GM12878 (cell line): ENCODE data around the gene NKD1. TPM values are rescaled to one million over a fixed set of nuclear protein-coding genes. Genes with fewer than 3 reads are reported as not detected.

ENCODE experiments used
- ATAC-seq: fragments of 200-7000 bp; cut with Tn5 transposase; 3 replicates; pipeline ENCODE4 v1.9.1; 2020; ENCODE audit warnings: mild to moderate bottlenecking, moderate library complexity
- BruUV-seq: library from RNA; stranded (reverse); fragments of 400-500 nt; replicated peaks from 2 replicates; lab custom pipeline; 2021; lab: Mats Ljungman, UMichigan
- CTCF ChIA-PET: fragments of 300-600 bp; sonication (Branson Sonifier 250); formaldehyde crosslinking; extraction: SDS; loops from one replicate; lab custom pipeline; 2021; ENCODE audit warnings: inconsistent platforms; lab: Yijun Ruan, JAX
- POLR2A ChIA-PET: fragments of 350-600 bp; formaldehyde crosslinking; extraction: SDS; loops from one replicate; lab custom pipeline; 2021; ENCODE audit warnings: inconsistent platforms; lab: Charles Lee
- RAD21 ChIA-PET: fragments of 300-600 bp; sonication (Branson Sonifier 250); formaldehyde crosslinking; loops from one replicate; lab custom pipeline; 2023; ENCODE audit warnings: antibody characterized with exemption; ENCODE audit not compliant: unreplicated experiment; lab: Charles Lee
- SMC1A ChIA-PET: fragments of 300-600 bp; sonication (Branson Sonifier 250); formaldehyde crosslinking; loops from one replicate; lab custom pipeline; 2023; ENCODE audit not compliant: unreplicated experiment, uncharacterized antibody; lab: Charles Lee
- DNase-seq: peaks from one replicate; pipeline ENCODE4 v3.0.0-alpha.2; 2011; ENCODE audit warnings: low read depth, low spot score
- FAIRE-seq: peaks from 3 replicates; lab custom pipeline; 2011; peaks lifted over from hg19 to GRCh38; lab: Jason Lieb, UNC
- H2AFZ ChIP-seq: 2 replicates; pipeline ENCODE4 v1.6.0; 2011; ENCODE audit warnings: low read depth, low read length, control low read depth; ENCODE audit not compliant: control insufficient read depth
- H3K27ac ChIP-seq: 2 replicates; pipeline ENCODE4 v1.5.1; 2011; ENCODE audit warnings: control low read depth; ENCODE audit not compliant: control insufficient read depth, insufficient read depth
- H3K27me3 ChIP-seq, 2 experiments: replicated peaks in 1 of 2; 2 replicates each; pipeline versions ENCODE4 v1.6.0 to v1.6.1; 2011; ENCODE audit warnings: low read length in 1 of 2; ENCODE audit not compliant: control insufficient read depth in 2 of 2, insufficient read depth in 2 of 2
- H3K36me3 ChIP-seq, 2 experiments: 2 replicates each; pipeline ENCODE4 v1.5.1; 2011; ENCODE audit warnings: low read length in 1 of 2; ENCODE audit not compliant: control insufficient read depth in 2 of 2, insufficient read depth in 2 of 2
- H3K4me1 ChIP-seq: 2 replicates; pipeline ENCODE4 v1.6.1; 2011; ENCODE audit warnings: mild to moderate bottlenecking, low read length, moderate library complexity, mixed read lengths; ENCODE audit not compliant: control insufficient read depth, insufficient read depth
- H3K4me2 ChIP-seq: 2 replicates; pipeline ENCODE4 v1.6.0; 2011; ENCODE audit warnings: control low read depth; ENCODE audit not compliant: control insufficient read depth, insufficient read depth
- H3K4me3 ChIP-seq: fragments of 200-600 bp; sonication (generic); 2 replicates; pipeline ENCODE4 v1.5.1; 2016
- H3K79me2 ChIP-seq: 2 replicates; pipeline ENCODE4 v1.6.0; 2011; ENCODE audit warnings: low read length; ENCODE audit not compliant: control insufficient read depth, insufficient read depth
- H3K9ac ChIP-seq: 2 replicates; pipeline ENCODE4 v1.8.0; 2011; ENCODE audit warnings: low read length, control low read depth, mixed read lengths; ENCODE audit not compliant: control insufficient read depth, insufficient read depth
- H3K9me3 ChIP-seq: replicated peaks from 3 replicates; pipeline ENCODE4 v1.5.1; 2011; ENCODE audit warnings: mild to moderate bottlenecking, low read length; ENCODE audit not compliant: control insufficient read depth, insufficient read depth
- H4K20me1 ChIP-seq: 2 replicates; pipeline ENCODE4 v1.6.0; 2011; ENCODE audit not compliant: control insufficient read depth, insufficient read depth
- CBX5 ChIP-seq: sonication (generic); IDR thresholded peaks from 2 replicates; pipeline ENCODE4 v1.6.1; 2016; ENCODE audit warnings: low read depth, moderate library complexity, mild to moderate bottlenecking, inconsistent platforms
- EED ChIP-seq: sonication (generic); IDR thresholded peaks from 2 replicates; pipeline ENCODE4 v1.6.1; 2016; ENCODE audit warnings: antibody characterized with exemption, low read depth
- HDGF ChIP-seq: fragments of 450-650 bp; IDR thresholded peaks from 2 replicates; pipeline ENCODE4 v1.6.1; 2016; ENCODE audit warnings: antibody characterized with exemption
- MYB ChIP-seq: fragments of 150-350 bp; IDR thresholded peaks from 2 replicates; pipeline ENCODE4 v1.6.1; 2014; ENCODE audit warnings: mild to moderate bottlenecking, low read depth, low read length, borderline replicate concordance
- NFYA ChIP-seq: IDR thresholded peaks from 2 replicates; pipeline ENCODE4 v1.6.1; 2011; ENCODE audit warnings: low read depth, mild to moderate bottlenecking, low read length, improper control_type of control experiment, borderline replicate concordance
- POLR2AphosphoS2 ChIP-seq: IDR thresholded peaks from 2 replicates; pipeline ENCODE4 v1.6.1; 2011; ENCODE audit warnings: low read depth, mild to moderate bottlenecking, low read length, improper control_type of control experiment, moderate library complexity
- POU2F2 ChIP-seq: IDR thresholded peaks from 3 replicates; pipeline ENCODE4 v1.6.1; 2011; ENCODE audit warnings: low read depth, mild to moderate bottlenecking, low read length, borderline replicate concordance
- SIN3A ChIP-seq: IDR thresholded peaks from 2 replicates; pipeline ENCODE4 v1.6.1; 2012; ENCODE audit warnings: low read depth, low read length, improper control_type of control experiment
- SMC3 ChIP-seq: IDR thresholded peaks from 2 replicates; pipeline ENCODE4 v1.6.1; 2011; ENCODE audit warnings: low read length, improper control_type of control experiment, borderline replicate concordance
- USF2 ChIP-seq: IDR thresholded peaks from 2 replicates; pipeline ENCODE4 v1.6.1; 2011; ENCODE audit warnings: low read depth, low read length, improper control_type of control experiment, borderline replicate concordance
- ZBED1 ChIP-seq: IDR thresholded peaks from 2 replicates; pipeline ENCODE4 v1.6.1; 2016; ENCODE audit warnings: borderline replicate concordance
- ZBTB4 ChIP-seq: fragments of 450-650 bp; formaldehyde crosslinking; IDR thresholded peaks from 2 replicates; pipeline ENCODE4 v1.4.0; 2022; ENCODE audit warnings: mild to moderate bottlenecking, moderate library complexity
- WGBS: methylation state at CpG from one replicate; pipeline ENCODE4 v1.1.6; 2016; ENCODE audit warnings: low lambda C conversion rate; ENCODE audit not compliant: insufficient replicate concordance, insufficient coverage; ENCODE audit errors: missing lambda C conversion rate; 5-methylcytosine and 5-hydroxymethylcytosine counted together
- in situ Hi-C: fragments of 300-500 bp; cut with MboI; formaldehyde crosslinking; loops from 9 replicates; pipeline ENCODE4 v1.14.3; 2018; ENCODE audit warnings: mixed read lengths
- intact Hi-C: fragments of 100-400 bp; cut with micrococcal nuclease; formaldehyde crosslinking; loops from one replicate; pipeline ENCODE4 v1.14.2; 2022; ENCODE audit not compliant: unreplicated experiment
- polyA plus RNA-seq, 11 experiments: library from polyadenylated mRNA; depleted of rRNA in 4 of 11; unstranded in 6 of 11; stranded (reverse) in 5 of 11; fragments of >200 nt; fragmentation: Nextera tagmentation in 4 of 11; fragmentation: Illumina TruSeq in 1 of 11; extraction: Ambion mirVana in 4 of 11; extraction: Trizol in 1 of 11; gene quantifications; 1 replicate in 1 of 11; 2 replicates in 10 of 11; pipeline versions ENCODE4 v1.2.1 to v1.2.3, GENCODE V29; 2011 to 2016; ENCODE audit warnings: inconsistent platforms in 2 of 11, missing spikeins in 2 of 11, low read depth in 1 of 11
- total RNA-seq, 4 experiments: library from RNA; depleted of rRNA in 3 of 4; stranded (reverse); fragments of >200 nt in 3 of 4; fragmentation: Illumina TruSeq in 1 of 4; extraction: Trizol in 1 of 4; gene quantifications; 2 replicates each; pipeline versions ENCODE4 v1.2.1 to v1.2.3, GENCODE V29; 2013 to 2021

The NKD1 gene
- total and polyA plus RNA-seq, 10 of the 15 experiments (the other 5 are each of a cell fraction or from before 2014, with no cell fraction given): under 0.01 to 0.49 (median 0.04) TPM; not detected in 2

- no peak overlapping the region for H3K4me3 ChIP-seq
- H3K9ac ChIP-seq: no peak overlapping the region
Observed at GRCh38 chr16:50637716-50638602, 89.8 kb downstream of the NKD1 start.

More at GRCh38 chr16:50637716-50638602, 89.8 kb downstream of the NKD1 start:
- no peaks in the 10 kb centered on the region for H4K20me1 ChIP-seq
- SMC1A ChIA-PET: no interaction called here
- H3K4me2 ChIP-seq: no peak overlapping the region
- ATAC-seq (no peak), DNase-seq (no peak), FAIRE-seq (no peak)
- WGBS: 16% methylated on average over 10 of the region's 13 CpGs
- CTCF ChIA-PET: interaction anchor here (2.2 kb wide), 1 partner anchor 168 kb away, joined by 8 read pairs; no protein-coding TSS in a partner anchor
- in situ Hi-C loops (no loop called here), intact Hi-C loops (no loop called here)
- no peak overlapping the region for H2AFZ ChIP-seq
- H3K27ac ChIP-seq: no peak overlapping the region
- BruUV-seq: no TSS peak
- no peaks in the 10 kb centered on the region; a peak in 3 of 4 replicates for H3K27me3 ChIP-seq
- RAD21 ChIA-PET: no interaction called here
- no peak for TF ChIP-seq SMC3
- TF ChIP-seq EED: no peak
- no peak for TF ChIP-seq MYB
- TF ChIP-seq ZBTB4: no peak
- no peak for TF ChIP-seq USF2
- TF ChIP-seq POU2F2: no peak
- no peak for TF ChIP-seq HDGF
- no peak for TF ChIP-seq SIN3A
- TF ChIP-seq NFYA: no peak
- no peak for TF ChIP-seq POLR2AphosphoS2
- no peak for TF ChIP-seq CBX5
- no peak for TF ChIP-seq ZBED1
- H3K79me2 ChIP-seq: no peaks in the 10 kb centered on the region
- no peaks in the 10 kb centered on the region for H3K36me3 ChIP-seq
- H3K9me3 ChIP-seq: no peaks in the 10 kb centered on the region
- H3K4me1 ChIP-seq: no peaks in the 10 kb centered on the region
- POLR2A ChIA-PET: no interaction called here
